Skin of body (tissue), 2 donors: ENCODE measurements around the gene DUSP28. TPM values are rescaled to one million over a fixed set of nuclear protein-coding genes. Genes with fewer than 3 reads are reported as not detected.
"Not testable (repeated sequence)": the region's sequence is repeated elsewhere in the genome, so short reads cannot be mapped to it uniquely, and the experiment has no call there.

Experiments
- DNase-seq: peaks from one replicate; lab custom pipeline; 2025; lab: John Stamatoyannopoulos, UW
- total RNA-seq: library from RNA; depleted of rRNA; stranded (reverse); fragments of >200 nt; gene quantifications from one replicate; pipeline ENCODE4 v1.2.3, GENCODE V29; 2014

Gene DUSP28, protein sequence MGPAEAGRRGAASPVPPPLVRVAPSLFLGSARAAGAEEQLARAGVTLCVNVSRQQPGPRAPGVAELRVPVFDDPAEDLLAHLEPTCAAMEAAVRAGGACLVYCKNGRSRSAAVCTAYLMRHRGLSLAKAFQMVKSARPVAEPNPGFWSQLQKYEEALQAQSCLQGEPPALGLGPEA
- 2.4 TPM for total RNA-seq

DNA sequence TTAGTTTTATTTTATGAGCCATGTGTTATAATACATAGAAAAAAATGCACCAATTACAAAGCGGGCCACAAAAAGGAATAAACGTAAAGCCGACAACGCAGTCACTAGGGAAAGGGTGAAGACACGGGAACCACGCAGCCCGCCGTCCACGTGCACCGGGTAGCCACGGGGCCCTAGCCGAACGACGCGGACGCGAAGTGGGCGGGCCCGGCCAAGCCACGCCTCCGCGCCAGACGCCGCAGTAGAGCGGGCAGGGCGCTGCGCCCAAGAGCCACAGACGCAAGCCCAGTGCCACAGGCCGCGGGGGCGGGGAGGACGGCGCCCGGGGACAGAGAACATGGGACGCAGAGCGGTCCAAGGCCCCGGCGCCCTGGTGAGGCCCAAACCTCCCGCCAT, at the start of gene DUSP28:
Gene DUSP28, plus strand, starts transcription at position 274 of the 396 bp plus-strand sequence. CDS start 328 bp downstream, outside the sequence.
- DNase-seq = peak; percentile 59

DNA sequence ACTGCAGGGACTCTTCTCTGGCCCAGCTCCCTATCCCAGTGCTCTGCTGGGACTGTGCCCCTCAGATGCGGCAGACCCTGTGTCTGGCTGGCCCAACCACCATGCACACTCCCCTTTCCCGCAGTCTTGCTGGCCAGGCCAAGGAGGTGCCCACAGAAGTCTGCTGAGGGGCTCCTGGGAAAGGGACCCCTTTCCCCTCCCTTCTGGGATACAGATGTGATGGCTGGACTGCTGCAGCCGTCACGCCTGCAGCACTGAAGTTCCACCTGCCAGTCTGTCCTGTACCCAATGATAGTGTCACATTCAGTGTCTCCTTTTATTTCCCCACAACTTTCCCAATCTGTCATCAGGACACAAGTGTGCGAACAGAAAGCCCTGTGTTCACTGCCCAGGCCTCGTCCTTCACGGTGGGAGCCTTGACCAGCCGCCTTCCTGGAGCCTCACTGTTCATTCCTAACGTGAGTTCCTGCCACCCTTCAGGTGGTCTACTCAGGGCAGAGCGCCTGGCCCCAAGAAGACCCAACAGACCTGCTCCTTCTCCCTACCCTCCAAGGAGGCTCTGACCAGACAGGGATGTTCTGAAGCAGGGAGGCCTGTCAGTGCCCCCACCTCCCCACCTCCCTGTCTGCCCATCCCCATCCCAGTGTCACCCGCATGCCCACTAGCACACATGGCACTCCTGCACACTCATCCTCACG, 49.5 kb upstream of the DUSP28 start:
- no peak for DNase-seq

DNA sequence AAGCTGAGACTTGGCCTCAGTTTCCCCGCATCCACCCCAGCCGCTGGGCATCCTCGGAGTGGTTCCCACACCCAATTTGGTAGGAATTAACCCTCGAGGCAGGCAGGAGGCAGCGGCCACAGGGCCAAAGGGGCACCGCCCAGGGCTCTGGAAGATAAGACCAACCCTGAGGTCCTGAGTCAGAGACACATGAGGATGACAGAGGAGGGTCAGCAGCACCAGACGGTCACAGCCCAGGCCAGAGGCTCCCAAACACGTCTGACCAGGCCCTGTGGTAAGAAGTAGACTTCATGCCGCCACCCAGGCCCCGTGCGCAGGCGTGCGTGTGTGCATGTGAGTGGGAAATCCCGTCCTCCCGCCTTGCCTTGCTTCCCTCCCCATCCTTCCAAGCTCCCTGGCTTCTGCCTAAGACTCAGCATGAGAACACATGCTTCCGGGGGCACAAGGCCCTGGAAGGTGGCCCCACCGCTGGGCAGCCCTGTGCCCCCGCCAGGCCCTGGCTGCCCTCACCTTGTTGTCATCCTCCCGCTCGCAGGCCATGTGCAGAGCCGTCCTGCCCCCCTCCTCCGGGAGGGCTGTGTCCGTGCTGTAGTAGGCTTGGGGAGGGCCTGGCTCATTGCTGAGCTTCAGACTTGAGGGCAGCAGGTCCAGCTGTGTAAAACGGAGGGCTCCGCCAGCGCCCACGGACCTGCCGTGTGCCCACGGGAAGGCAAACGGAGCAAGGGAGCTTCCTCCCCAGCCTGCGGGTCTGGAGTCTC, 48.6 kb upstream of the DUSP28 start:
- no peak for DNase-seq

DNA sequence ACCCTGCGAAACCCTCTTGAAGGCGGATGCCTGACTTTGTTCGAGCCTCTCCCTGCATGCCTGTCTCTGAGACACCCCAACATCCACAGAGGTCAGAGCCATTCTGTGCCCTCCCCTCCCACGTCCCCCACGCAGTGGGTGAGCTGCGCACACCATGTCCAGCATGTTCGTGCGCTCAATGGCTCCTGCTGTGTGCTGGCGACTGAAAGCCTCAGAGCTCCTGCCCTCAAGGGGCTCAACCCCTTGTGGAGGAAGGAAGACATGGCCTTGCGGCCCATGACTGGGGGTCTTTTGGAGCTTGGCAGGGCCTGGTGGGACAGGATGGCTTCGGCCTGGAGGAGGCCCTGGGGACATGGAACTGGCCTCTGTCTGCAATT, 48.1 kb upstream of the DUSP28 start:
- DNase-seq = no peak

DNA sequence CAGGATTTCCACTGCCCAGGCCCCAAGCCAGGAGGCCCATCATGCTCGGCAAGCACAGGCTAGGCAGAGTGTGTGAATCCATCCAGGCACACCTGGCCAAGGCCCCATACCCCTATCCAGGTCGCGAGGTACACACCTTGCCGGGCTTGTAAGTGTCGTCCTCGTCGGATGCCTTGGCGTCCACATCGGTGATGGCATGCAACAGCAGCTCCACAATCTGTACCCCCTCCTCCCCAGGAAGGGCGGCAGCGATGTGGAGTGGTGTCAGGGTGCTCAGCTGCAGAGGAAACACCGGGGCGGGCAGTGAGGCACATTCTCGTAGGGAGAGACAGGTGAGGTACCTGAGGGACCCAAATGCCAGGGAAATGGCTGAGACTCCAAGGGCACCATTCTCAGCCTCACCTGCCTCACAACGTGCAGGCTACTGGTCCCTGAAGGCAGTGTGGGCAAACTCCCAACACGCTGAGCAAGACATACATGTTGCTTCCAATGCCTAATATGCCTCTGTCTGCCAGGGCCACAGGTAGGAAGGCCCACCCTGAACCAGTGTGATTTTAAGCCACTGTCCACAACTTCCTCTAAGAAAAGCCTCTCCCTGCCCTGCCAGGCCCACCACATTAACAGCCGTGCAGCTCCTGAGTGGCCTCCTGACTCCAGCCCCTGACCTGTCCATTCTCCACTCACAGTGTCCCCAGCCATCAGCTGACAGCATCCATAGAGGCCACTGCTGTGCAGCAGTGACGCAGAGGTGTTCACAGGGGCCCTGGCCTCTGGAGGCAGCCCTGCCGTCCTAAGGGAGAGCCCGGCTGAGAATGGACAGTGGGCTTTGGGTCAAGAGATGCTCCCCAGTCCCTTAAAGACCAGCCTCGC, 47.3 kb upstream of the DUSP28 start:
- DNase-seq = no peak

DNA sequence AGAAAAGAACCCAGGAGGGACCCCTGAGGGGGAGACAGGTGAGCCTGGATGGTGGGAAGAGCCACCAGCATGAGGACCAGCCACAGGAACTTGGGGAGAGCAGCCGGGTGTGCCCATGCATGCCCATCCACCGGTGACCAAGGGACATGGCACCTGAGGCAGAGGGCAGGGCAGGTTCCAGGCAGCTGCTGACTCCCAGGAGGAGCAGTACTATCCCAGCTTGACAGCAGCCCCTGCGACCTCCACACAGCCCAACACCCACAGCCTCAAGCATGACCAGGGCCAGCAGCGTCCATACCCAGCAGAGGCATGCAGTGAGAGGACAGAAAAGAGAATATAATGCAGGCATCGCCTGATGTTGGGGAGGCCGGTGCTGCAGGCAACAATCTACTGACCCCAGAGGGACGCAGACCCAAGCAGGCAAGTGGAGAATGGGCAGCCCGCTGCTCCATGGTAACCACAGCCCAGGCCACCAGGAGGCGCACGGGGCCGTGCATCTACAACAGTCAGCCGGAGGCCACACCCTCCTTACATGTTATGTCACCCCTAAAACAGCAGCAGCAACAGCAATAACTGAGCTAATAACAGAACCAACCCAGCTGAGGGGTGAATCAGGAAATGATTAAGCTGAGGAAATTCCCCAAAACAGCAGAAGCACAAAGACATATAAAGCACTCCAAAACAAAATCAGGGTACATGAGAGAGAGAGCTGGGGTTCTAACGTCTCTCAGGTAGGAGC, 46.4 kb upstream of the DUSP28 start:
- DNase-seq = no peak

DNA sequence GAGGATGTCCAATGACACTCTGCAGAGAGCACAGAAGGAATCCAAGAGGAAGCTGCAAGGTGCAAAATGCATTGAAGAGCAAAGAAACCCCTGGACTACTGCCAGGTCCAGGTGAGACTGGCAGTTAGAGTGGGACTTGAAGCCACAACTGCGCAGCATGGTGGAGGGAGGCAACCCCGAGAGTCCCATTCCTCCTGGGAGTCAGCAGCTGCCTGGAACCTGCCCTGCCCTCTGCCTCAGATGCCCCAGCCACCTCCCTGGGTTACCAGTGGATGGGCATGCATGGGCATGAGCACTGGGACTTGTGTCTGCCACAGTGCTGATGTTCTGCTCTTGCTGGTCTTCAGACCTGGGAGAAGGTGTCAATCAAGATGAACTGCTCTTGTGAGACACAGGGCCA, 45.5 kb upstream of the DUSP28 start:
- no peak for DNase-seq

DNA sequence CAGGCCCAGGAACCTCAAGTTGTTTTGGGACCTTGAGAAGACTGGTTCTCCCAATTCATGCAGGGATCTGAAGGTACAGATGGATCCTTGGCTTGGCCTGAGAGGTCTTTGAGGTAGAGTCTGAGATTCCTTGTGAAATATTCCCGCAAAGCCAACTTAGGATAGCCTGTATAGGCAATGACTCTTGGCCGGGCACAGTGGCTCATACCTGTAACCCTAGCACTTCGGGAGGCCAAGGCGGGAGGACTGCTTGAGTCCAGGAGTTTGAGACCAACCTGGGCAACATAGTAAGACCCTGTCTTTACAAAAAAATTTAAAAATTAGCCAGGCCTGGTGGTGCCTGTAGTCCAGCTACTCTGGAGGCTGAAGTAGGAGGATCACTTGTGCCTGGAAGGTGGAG, 42.8 kb upstream of the DUSP28 start:
- no peak for DNase-seq

DNA sequence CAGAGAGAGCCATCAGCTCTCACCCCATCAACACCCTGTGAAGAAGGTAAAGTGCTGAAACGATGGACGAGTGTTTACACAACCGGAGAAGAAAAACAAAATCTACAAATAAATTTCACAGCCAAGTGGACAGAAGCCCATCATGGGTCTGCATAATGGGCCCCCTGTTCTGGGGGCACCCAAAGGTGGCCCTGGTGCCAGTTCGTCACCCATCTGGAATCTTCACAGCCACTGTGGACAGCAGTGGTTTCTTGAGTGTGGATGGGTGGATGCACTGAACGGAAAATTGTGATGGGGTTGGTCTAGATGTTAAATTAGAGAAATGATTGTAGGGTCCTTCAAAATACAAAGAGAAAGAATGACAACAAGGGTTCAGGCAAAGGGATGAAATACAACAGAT, 41.2 kb upstream of the DUSP28 start:
- no peak for DNase-seq

DNA sequence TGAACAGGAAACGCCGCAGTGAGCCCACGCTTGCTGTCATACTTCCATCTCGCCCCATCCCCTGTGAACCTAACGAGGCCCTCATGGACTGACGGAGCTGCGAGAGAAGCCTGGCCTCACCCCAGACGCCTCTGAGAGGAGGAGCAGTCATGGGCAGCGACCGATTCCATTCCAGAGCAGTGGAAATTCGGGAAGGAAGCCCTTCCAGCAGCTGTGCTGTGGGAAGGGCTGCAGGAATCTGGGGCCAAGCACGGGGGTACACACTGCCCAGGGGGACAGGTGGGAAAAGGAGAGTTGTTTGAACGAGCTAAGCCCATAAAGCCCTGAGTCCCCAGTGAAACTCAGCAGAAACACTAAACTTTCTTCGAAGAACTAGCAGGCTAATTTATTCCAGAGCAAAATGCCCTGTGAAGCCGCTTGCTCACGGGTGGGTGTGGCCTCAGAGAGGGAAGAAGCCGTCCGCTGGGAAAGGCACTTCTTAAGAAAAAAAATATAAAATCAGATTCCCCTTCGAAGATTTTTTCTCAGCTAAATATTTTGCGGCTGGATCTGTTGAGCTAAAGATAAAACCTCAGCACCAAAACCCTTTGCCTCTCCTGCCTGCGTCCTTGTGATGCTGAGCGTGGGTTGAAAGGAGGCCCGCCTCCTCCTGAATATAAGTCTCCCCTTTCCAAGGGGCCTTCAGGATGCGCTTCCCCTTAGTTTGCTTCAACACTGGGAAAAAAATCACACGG, 40.6 kb upstream of the DUSP28 start:
- DNase-seq = no peak

DNA sequence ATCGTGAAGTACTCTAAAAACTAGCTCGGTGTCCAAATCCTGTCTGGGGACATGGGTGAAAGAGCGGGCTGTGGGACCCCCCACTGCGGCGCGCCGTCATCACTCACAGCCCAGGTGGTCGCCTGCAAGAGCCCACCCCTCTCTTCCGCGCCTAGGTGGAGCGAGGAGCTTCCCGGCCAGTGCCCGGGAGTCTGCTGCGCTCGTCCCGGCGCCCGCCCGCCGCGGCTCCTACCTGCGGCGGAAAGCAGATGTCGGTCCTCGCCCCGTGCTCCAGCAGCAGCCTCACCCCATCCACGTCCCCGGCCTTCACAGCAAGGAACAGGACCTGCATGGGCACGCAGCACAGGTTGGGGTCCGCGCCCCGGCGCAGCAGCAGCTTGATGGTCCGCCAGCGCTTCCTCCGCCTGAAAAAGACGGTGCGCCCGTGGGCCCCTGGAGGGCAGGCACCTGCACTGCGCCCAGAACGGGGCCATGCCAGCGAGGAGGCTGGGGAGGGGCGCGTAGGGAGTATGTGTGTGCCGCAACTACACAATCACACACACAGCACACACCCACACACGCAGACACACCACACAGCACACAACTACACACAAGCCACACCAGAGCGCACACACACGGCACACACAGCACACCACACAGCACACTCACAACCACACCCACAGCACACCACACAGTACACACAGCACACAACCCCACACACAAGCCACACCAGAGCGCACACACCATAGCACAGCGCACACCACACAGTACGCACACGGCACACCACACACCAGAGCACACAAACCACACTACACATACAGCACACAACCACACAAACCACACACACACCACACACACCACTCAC, 39.8 kb upstream of the DUSP28 start:
- no peak for DNase-seq

DNA sequence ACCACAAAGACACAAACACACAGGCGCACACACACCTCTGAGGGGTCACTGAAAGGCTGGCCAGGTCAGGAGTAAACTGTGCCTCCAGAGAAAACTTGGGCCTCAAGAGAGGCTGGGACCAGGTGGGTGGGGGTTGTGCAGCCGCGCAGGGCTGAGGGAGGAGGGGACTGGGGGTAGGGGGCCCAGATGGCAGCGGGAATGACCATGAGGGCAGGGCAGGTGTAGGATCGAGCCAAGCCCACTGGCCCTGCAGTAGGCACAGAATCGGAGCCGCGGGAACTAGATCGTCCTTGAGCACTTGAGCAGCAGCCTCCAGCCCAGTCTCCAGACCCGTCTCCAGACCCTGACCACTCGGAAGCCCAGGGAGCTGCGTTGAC, 39.2 kb upstream of the DUSP28 start:
- no peak for DNase-seq

DNA sequence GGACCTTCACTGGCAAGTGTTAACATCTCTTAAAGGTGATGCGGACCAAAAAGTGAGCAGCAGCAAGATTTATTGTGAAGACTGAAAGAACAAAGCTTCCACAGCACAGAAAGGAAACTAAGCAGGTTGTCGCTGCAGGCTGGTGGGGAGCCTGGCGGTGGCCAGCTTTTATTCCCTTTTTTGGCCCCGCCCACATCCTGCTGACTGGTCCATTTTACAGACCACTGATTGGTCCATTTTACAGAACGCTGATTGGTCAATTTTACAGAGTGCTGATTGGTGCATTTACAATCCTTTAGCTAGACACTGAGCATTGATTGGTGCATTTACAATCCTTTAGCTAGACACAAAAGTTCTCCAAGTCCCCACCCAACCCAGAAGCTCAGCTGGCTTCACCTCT, 38.3 kb upstream of the DUSP28 start:
- not testable (repeated sequence) for DNase-seq

DNA sequence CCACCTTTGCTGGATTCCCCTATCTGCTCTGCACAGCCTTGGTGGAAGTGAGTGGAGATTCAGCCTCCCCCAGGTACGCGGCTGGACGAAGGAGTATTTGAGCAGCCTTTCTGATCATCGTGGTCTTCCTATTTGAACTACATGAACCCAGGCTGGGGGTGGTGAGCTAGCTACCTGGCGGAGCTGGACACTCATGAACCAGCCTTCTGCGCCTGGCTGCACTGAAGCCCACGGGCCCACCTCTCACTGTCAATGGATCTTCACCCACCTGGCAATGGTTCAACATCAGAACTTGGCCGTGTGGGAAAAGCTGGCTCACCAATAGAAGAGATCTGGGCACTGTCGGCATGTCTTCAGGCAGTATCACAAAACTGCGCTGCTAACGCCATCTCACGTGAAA, 37.8 kb upstream of the DUSP28 start:
- no peak for DNase-seq

DNA sequence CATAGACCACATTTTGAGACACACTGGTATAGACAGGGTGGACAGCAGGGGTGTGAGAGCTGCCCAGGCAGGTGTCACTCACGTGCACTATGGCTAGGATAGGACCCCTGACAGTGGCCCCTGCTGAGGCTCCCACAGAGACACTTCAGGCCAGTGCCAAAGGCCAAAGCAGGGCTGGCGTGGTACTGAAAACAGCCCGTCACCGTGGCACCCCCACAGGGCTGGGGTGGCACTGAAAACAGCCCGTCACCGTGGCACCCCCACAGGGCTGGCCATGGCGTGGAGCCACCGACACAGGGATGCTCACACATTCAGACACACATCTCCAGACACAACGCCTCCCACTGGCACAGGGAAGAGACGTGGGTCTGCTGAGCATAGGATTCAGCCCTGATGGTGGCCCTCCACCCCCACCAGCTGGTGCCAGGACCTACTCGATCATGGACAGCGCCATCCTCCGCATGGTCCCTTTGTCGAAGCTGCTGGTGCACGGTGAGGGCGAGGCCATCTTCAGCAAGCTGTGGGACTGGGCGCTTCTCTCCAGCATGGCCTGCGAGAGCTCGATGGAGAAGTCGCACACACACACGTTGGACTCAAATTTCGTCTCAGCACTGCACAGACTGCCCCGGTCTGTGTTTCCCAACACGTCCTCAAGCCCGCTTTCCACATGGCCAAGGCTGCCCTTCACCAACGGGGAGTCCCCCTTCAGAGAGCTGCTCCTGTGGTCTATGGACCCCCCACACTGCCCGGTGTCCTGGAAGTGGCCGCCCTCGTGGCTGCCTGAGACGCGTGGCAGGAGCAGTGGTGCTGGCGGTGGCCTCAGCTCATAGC, 36.5 kb upstream of the DUSP28 start:
- no peak for DNase-seq

DNA sequence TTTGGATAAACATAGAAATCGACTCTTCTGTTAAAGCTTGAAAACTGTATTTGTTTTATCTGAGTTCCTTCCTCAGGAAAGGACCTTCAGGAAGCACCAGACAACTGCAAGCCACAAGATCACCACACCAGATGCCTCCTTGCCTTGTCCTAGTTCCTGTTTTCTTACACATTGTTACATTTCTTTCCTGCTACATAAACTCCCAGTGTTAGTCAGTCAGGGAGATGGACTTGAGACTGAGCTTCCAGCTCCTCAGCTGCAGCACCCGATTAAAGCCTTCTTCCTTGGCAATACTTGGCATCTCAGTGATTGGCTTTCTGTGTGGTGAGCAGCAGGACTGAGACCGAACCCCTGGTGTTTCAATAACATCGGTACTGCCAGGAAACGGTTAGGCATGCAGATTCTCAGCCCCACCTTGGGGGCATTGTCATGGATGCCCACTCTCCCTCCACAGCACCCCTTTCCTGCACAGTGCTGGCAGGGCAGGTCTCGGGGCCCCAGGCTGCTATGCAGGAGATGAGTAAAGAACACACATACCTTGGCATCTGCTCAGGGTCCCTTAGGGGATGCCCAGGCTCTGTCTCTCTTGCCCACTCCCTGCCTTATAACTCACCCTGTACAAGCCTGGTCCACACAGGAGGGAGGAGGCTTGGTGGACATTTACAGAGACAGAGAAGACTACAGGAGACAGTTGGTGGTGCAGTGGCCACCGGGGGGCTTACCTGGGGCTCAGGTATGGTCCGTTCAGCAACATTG, 35.0 kb upstream of the DUSP28 start:
- no peak for DNase-seq

DNA sequence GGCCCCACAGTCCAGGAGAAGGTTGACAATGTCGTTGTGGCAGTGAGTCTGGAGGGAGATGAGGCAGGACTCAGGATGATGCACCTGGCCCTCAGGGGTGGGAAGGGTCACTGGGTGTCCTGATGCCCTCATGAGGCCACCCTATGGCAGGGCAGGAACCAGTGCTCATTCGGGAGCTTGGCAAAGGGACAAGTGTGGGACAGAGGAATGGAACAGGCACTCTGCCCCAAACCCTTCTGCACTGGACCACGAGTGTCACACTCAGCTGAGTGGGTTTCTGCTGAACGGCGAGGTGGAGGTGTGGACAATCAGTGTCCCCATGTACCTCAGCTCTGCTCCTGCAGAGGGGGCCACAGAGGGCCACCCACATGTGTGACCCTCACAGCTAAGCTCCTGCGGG, 34.4 kb upstream of the DUSP28 start:
- no peak for DNase-seq

DNA sequence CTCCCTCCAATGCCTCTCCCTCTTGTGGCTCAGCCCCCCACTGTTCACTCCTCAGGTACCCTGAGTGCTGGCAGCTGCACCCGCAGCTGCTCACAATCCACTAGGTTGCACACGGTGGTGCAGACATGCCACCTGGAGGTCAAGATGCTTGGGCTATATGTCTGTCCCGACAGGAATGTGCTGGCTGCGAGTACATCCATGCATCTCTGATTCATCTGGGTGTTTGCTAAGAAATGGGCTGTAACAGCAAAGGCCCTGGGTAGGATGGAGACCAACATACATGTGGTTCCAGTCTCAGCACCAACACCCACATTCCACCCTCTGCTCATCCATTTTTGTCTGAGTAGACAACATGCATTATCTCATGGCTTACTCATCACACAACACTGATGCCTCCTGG, 33.6 kb upstream of the DUSP28 start:
- no peak for DNase-seq
